HepG2 (cell line): ENCODE results near the gene DENND4C. TPM values are rescaled to one million over a fixed set of nuclear protein-coding genes. Genes with fewer than 3 reads are reported as not detected.

Source experiments
- AHR ChIP-seq: IDR thresholded peaks from 2 replicates; pipeline ENCODE4 v1.6.1; 2018; ENCODE audit warnings: missing genetic modification reagents, missing compliant biosample characterization
- BCL6 ChIP-seq: IDR thresholded peaks from 2 replicates; pipeline ENCODE4 v1.6.1; 2016; ENCODE audit warnings: missing genetic modification reagents, missing compliant biosample characterization
- GPBP1L1 ChIP-seq: sonication (generic); formaldehyde crosslinking; IDR thresholded peaks from 2 replicates; pipeline ENCODE4 v1.5.0; 2020; ENCODE audit warnings: mild to moderate bottlenecking, missing genetic modification reagents
- JUN ChIP-seq: sonication (generic); formaldehyde crosslinking; IDR thresholded peaks from 2 replicates; pipeline ENCODE4 v1.4.0; 2020; ENCODE audit warnings: mild to moderate bottlenecking, missing genetic modification reagents
- KAT7 ChIP-seq: IDR thresholded peaks from 2 replicates; pipeline ENCODE4 v1.6.1; 2018; ENCODE audit warnings: borderline replicate concordance, missing compliant biosample characterization
- KDM2A ChIP-seq: sonication (generic); formaldehyde crosslinking; IDR thresholded peaks from 2 replicates; pipeline ENCODE4 v1.4.0; 2020; ENCODE audit warnings: low read depth, missing genetic modification reagents, borderline replicate concordance
- MLLT10 ChIP-seq: sonication (generic); formaldehyde crosslinking; IDR thresholded peaks from 2 replicates; pipeline ENCODE4 v1.4.0; 2020; ENCODE audit warnings: missing genetic modification reagents
- NONO ChIP-seq, 2 experiments: fragments of 450-650 bp in 1 of 2; sonication (generic) in 1 of 2; formaldehyde crosslinking in 1 of 2; IDR thresholded peaks in 1 of 2; conservative IDR thresholded peaks in 1 of 2; 2 replicates each; pipeline versions ENCODE4 v1.6.1 to v1.8.0; 2017 to 2022; ENCODE audit warnings: mild to moderate bottlenecking in 1 of 2, missing genetic modification reagents in 1 of 2, moderate library complexity in 1 of 2
- RARG ChIP-seq: sonication (generic); formaldehyde crosslinking; IDR thresholded peaks from 2 replicates; pipeline ENCODE4 v1.4.0; 2020; ENCODE audit warnings: low read depth, mild to moderate bottlenecking, missing genetic modification reagents
- REST ChIP-seq, 2 experiments: IDR thresholded peaks; 2 replicates each; pipeline ENCODE4 v1.6.1; 2011 to 2012; ENCODE audit warnings: low read length in 2 of 2, borderline replicate concordance in 1 of 2, low read depth in 1 of 2, mild to moderate bottlenecking in 1 of 2, moderate library complexity in 1 of 2
- ZMYM2 ChIP-seq: sonication (generic); formaldehyde crosslinking; IDR thresholded peaks from 2 replicates; pipeline ENCODE4 v1.8.0; 2022; ENCODE audit warnings: mild to moderate bottlenecking, missing genetic modification reagents
- ZNF282 ChIP-seq: fragments of 450-650 bp; IDR thresholded peaks from 2 replicates; pipeline ENCODE4 v1.6.1; 2018; ENCODE audit not compliant: partially characterized antibody
- ZNF615 ChIP-seq: sonication (generic); formaldehyde crosslinking; IDR thresholded peaks from 2 replicates; pipeline ENCODE4 v1.5.0; 2020; ENCODE audit warnings: mild to moderate bottlenecking, missing genetic modification reagents, borderline replicate concordance
- ZNF747 ChIP-seq: sonication (generic); formaldehyde crosslinking; IDR thresholded peaks from 2 replicates; pipeline ENCODE4 v1.8.1; 2023; ENCODE audit warnings: missing genetic modification reagents, mild to moderate bottlenecking, borderline replicate concordance
- ZNF768 ChIP-seq: sonication (generic); formaldehyde crosslinking; IDR thresholded peaks from 2 replicates; pipeline ENCODE4 v1.4.0; 2020; ENCODE audit warnings: missing genetic modification reagents
- ZUFSP ChIP-seq: sonication (generic); formaldehyde crosslinking; IDR thresholded peaks from 2 replicates; pipeline ENCODE4 v1.9.0; 2021; ENCODE audit warnings: missing genetic modification reagents, mild to moderate bottlenecking, borderline replicate concordance
- polyA plus RNA-seq, 8 experiments: library from polyadenylated mRNA; depleted of rRNA in 3 of 8; stranded (reverse) in 7 of 8; unstranded in 1 of 8; fragments of >200 nt; fragmentation: Illumina TruSeq in 4 of 8; extraction: Trizol in 4 of 8; gene quantifications; 2 replicates each; pipeline versions ENCODE4 v1.2.1 to v1.2.3, GENCODE V29; 2011 to 2016; ENCODE audit warnings: low read depth in 4 of 8, missing spikeins in 1 of 8, mixed read lengths in 1 of 8; ENCODE audit not compliant: insufficient read depth in 1 of 8
- total RNA-seq, 5 experiments: library from RNA; depleted of rRNA; stranded (reverse); fragments of >200 nt; fragmentation: Illumina TruSeq; extraction: Trizol; gene quantifications; 2 replicates each; pipeline ENCODE4 v1.2.3, GENCODE V29; 2016; ENCODE audit warnings: low read depth in 1 of 5
- TF ChIP-seq, protein P1 (sequence below): sonication (generic); formaldehyde crosslinking; IDR thresholded peaks from 2 replicates; pipeline ENCODE4 v1.5.0; 2020; ENCODE audit warnings: mild to moderate bottlenecking, missing genetic modification reagents

DENND4C gene
- total and polyA plus RNA-seq, 2 of the 13 experiments (the other 11 are each of a cell fraction or from before 2014, with no cell fraction given): 19.1 to 27.2 TPM

- TF ChIP-seq, protein P1, sequence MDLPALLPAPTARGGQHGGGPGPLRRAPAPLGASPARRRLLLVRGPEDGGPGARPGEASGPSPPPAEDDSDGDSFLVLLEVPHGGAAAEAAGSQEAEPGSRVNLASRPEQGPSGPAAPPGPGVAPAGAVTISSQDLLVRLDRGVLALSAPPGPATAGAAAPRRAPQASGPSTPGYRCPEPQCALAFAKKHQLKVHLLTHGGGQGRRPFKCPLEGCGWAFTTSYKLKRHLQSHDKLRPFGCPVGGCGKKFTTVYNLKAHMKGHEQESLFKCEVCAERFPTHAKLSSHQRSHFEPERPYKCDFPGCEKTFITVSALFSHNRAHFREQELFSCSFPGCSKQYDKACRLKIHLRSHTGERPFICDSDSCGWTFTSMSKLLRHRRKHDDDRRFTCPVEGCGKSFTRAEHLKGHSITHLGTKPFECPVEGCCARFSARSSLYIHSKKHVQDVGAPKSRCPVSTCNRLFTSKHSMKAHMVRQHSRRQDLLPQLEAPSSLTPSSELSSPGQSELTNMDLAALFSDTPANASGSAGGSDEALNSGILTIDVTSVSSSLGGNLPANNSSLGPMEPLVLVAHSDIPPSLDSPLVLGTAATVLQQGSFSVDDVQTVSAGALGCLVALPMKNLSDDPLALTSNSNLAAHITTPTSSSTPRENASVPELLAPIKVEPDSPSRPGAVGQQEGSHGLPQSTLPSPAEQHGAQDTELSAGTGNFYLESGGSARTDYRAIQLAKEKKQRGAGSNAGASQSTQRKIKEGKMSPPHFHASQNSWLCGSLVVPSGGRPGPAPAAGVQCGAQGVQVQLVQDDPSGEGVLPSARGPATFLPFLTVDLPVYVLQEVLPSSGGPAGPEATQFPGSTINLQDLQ (CRISPR knock-in tag): no peak
- no peak for TF ChIP-seq ZNF615 (CRISPR knock-in tag)
- TF ChIP-seq ZNF282: no peak
- TF ChIP-seq RARG (CRISPR knock-in tag): no peak
- peak; percentile 84 for TF ChIP-seq ZNF747
- TF ChIP-seq BCL6 (CRISPR knock-in tag): peak; percentile 58
- TF ChIP-seq ZUFSP (CRISPR knock-in tag): no peak
- no peak for TF ChIP-seq MLLT10
- TF ChIP-seq KAT7 (CRISPR knock-in tag): peak; percentile 72
- no peak; the same call in 1 of the 2 replicates for TF ChIP-seq AHR (CRISPR knock-in tag)
- no peak for TF ChIP-seq ZMYM2
- TF ChIP-seq NONO (IDR thresholded peaks at IDR 0.05): no peak
- peak; percentile 88 for TF ChIP-seq NONO (CRISPR knock-in tag; conservative IDR thresholded peaks at IDR 0.05)
- peak in 1 of 2 experiments; percentile 51; a peak in 1 of 4 replicates for TF ChIP-seq REST (IDR thresholded peaks at IDR 0.05; ENCODE audit: borderline replicate concordance in 1 of 2, low read depth in 1 of 2, low read length in 2 of 2)
- TF ChIP-seq JUN: no peak
- TF ChIP-seq ZNF768: peak; percentile 80; the same call in 1 of the 2 replicates
- no peak for TF ChIP-seq GPBP1L1 (CRISPR knock-in tag)
- peak; percentile 89 for TF ChIP-seq KDM2A (CRISPR knock-in tag)
Observed at GRCh38 chr9:19230355-19231125, at the start of gene DENND4C (continued).
